Skin of body (tissue), 2 donors: ENCODE measurements around the gene GLB1L2. TPM values are rescaled to one million over a fixed set of nuclear protein-coding genes. Genes with fewer than 3 reads are reported as not detected.

Experiments used
- DNase-seq: peaks from one replicate; lab custom pipeline; 2025; lab: John Stamatoyannopoulos, UW
- total RNA-seq: library from RNA; depleted of rRNA; stranded (reverse); fragments of >200 nt; gene quantifications from one replicate; pipeline ENCODE4 v1.2.3, GENCODE V29; 2014

The GLB1L2 gene
- total RNA-seq, 1 donor from 2014 or later, result 2.7 TPM

GRCh38 chr11:134401825-134402809, 70.3 kb downstream of the GLB1L2 start:
- DNase-seq, result no peak

- no peak for DNase-seq
Measured at GRCh38 chr11:134402910-134403309, 71.1 kb downstream of the GLB1L2 start.

GRCh38 chr11:134404575-134405341, 73.0 kb downstream of the GLB1L2 start:
- no peak for DNase-seq

- DNase-seq, result no peak
Measured at GRCh38 chr11:134405436-134405835, 73.6 kb downstream of the GLB1L2 start.

GRCh38 chr11:134405841-134406240, 74.1 kb downstream of the GLB1L2 start:
- DNase-seq, result no peak

GRCh38 chr11:134406264-134407185, 74.7 kb downstream of the GLB1L2 start:
- no peak for DNase-seq

- DNase-seq, result no peak
Measured at GRCh38 chr11:134407321-134407828, 75.6 kb downstream of the GLB1L2 start.

- DNase-seq, result no peak
Measured at GRCh38 chr11:134407923-134408322, 76.1 kb downstream of the GLB1L2 start.

GRCh38 chr11:134409552-134410429, 78.0 kb downstream of the GLB1L2 start:
- no peak for DNase-seq

GRCh38 chr11:134410766-134411165, 79.0 kb downstream of the GLB1L2 start:
- DNase-seq, result no peak

GRCh38 chr11:134412203-134413042, 80.6 kb downstream of the GLB1L2 start, which contains the start of gene B3GAT1:
B3GAT1 (minus strand) TSS chr11:134412242; CDS start chr11:134387659, 24,583 bp downstream.
- no peak for DNase-seq

- DNase-seq, result no peak
Measured at GRCh38 chr11:134413043-134413825, 81.4 kb downstream of the GLB1L2 start.

- DNase-seq, result no peak
Measured at GRCh38 chr11:134413826-134414731, 82.3 kb downstream of the GLB1L2 start.

- no peak for DNase-seq
Measured at GRCh38 chr11:134414766-134415765, 83.3 kb downstream of the GLB1L2 start.

- DNase-seq, result no peak
Measured at GRCh38 chr11:134416726-134417125, 84.9 kb downstream of the GLB1L2 start.
